ENCODE measurements around the gene PPP1CA. TPM values are rescaled to one million over a fixed set of nuclear protein-coding genes. Genes with fewer than 3 reads are reported as not detected.

Gene PPP1CA
- total RNA-seq, 3 donors from 2014 or later (not counting 1 experiment from before 2014, with no cell fraction given): 222 to 245 (median 233) TPM

GRCh38 chr11:67412495-67413179 lies 11.0 kb upstream of the PPP1CA start:
- intact Hi-C loops (cut with micrococcal nuclease): no loop called here
- Histone ChIP-seq H3K36me3 (ENCODE audit: control insufficient read depth, insufficient read depth, low read length) (peaks cover 7% of the 10 kb centered on the region), H3K4me3 (ENCODE audit: low read length) (no peak overlapping the region), H3K27me3 (ENCODE audit: control insufficient read depth, insufficient read depth, low read length) (no peaks in the 10 kb centered on the region), H3K27ac (ENCODE audit: low read length) (no peak overlapping the region), H3K4me1 (ENCODE audit: control insufficient read depth, insufficient read depth, low read length) (peaks cover 96% of the 10 kb centered on the region), H3K9me3 (ENCODE audit: control insufficient read depth, insufficient read depth, low read length) (no peaks in the 10 kb centered on the region)
- DNase-seq: no peak
- H3K36me3 Mint-ChIP-seq: no peaks in the 10 kb centered on the region
- TF ChIP-seq, protein P1, sequence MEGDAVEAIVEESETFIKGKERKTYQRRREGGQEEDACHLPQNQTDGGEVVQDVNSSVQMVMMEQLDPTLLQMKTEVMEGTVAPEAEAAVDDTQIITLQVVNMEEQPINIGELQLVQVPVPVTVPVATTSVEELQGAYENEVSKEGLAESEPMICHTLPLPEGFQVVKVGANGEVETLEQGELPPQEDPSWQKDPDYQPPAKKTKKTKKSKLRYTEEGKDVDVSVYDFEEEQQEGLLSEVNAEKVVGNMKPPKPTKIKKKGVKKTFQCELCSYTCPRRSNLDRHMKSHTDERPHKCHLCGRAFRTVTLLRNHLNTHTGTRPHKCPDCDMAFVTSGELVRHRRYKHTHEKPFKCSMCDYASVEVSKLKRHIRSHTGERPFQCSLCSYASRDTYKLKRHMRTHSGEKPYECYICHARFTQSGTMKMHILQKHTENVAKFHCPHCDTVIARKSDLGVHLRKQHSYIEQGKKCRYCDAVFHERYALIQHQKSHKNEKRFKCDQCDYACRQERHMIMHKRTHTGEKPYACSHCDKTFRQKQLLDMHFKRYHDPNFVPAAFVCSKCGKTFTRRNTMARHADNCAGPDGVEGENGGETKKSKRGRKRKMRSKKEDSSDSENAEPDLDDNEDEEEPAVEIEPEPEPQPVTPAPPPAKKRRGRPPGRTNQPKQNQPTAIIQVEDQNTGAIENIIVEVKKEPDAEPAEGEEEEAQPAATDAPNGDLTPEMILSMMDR (IDR thresholded peaks at IDR 0.05): no peak
- no peak overlapping the region for H3K4me3 Mint-ChIP-seq
- peaks cover 45 to 85% of the 10 kb centered on the region in 2 donors for H3K4me1 Mint-ChIP-seq
- ATAC-seq: no peak
- WGBS (ENCODE audit: insufficient coverage): 67% methylated on average over 9 of the region's 9 CpGs
- no peaks in the 10 kb centered on the region for H3K9me3 Mint-ChIP-seq
- H3K27me3 Mint-ChIP-seq (ENCODE audit: low read depth in 2 of 2): no peaks in the 10 kb centered on the region
- peak overlapping the region; percentile 72 to 84 for H3K27ac Mint-ChIP-seq

- TF ChIP-seq, protein P1 (IDR thresholded peaks at IDR 0.05): no peak
- H3K4me1 Mint-ChIP-seq: peaks cover 51 to 85% of the 10 kb centered on the region in 2 donors
- no peak overlapping the region for H3K4me3 ChIP-seq (ENCODE audit: low read length)
- H3K9me3 ChIP-seq (ENCODE audit: control insufficient read depth, insufficient read depth, low read length): no peaks in the 10 kb centered on the region
- no peaks in the 10 kb centered on the region for H3K36me3 Mint-ChIP-seq
- peaks cover 96% of the 10 kb centered on the region for H3K4me1 ChIP-seq (ENCODE audit: control insufficient read depth, insufficient read depth, low read length)
- H3K4me3 Mint-ChIP-seq: peak overlapping the region; percentile 35
- H3K27ac ChIP-seq (ENCODE audit: low read length): no peak overlapping the region
- H3K27ac Mint-ChIP-seq: no peak overlapping the region
- H3K27me3 ChIP-seq (ENCODE audit: control insufficient read depth, insufficient read depth, low read length): no peaks in the 10 kb centered on the region
- intact Hi-C loops (cut with micrococcal nuclease): no loop called here
- H3K9me3 Mint-ChIP-seq: no peaks in the 10 kb centered on the region
- ATAC-seq (no peak), DNase-seq (peak in 1 of 2 donors; percentile 57)
- peaks cover 14% of the 10 kb centered on the region for H3K36me3 ChIP-seq (ENCODE audit: control insufficient read depth, insufficient read depth, low read length)
- WGBS (ENCODE audit: insufficient coverage): 66% methylated on average over 7 of the region's 7 CpGs
- no peaks in the 10 kb centered on the region for H3K27me3 Mint-ChIP-seq (ENCODE audit: low read depth in 2 of 2)
These were observed 10.1 kb upstream of the PPP1CA start for GRCh38 chr11:67411785-67412152.

DNA sequence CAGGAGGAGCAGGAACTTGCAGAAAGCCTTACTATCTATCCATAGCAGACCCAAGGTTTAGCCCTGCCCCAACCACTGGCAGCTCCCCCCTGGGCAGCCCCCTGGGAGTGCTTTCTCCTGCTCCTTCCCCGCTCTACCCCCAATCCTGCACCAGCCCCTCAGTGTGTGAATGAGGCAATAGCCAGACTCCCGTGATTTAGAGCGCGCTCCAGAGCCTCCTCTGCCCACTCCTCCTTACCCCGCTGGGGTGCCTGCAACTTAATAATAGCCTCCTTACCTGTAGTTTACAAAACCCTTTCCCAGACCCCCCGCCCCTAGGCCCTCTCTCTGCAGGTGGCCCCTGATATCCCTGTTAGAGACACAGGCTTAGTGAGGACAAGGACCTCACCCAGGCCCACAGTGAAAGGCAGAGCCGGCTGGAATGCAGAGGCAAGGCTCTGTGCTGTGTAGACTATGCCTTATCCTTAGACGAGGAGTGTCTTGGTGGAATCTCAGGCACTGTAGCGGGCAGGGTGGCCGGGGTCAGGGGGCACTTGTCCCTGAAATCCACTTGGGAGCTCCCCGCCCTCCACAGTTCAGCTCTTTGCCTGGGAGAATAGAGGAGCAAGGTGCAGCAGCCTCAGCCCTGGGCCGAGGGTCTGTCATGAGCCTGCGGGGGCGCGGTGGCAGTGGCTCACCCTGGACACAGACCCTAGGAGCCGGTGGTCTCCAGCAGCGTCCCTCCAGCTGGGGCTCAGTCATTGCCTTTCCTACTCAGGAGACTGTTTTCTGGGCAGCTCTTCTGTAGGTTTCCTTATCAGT lies 9.5 kb upstream of the PPP1CA start:
- H3K27me3 Mint-ChIP-seq (ENCODE audit: low read depth in 2 of 2): no peaks in the 10 kb centered on the region
- Histone ChIP-seq H3K9me3 (ENCODE audit: control insufficient read depth, insufficient read depth, low read length) (no peaks in the 10 kb centered on the region), H3K27me3 (ENCODE audit: control insufficient read depth, insufficient read depth, low read length) (no peaks in the 10 kb centered on the region), H3K27ac (ENCODE audit: low read length) (peak overlapping the region; percentile 63), H3K36me3 (ENCODE audit: control insufficient read depth, insufficient read depth, low read length) (peaks cover 17% of the 10 kb centered on the region), H3K4me3 (ENCODE audit: low read length) (no peak overlapping the region), H3K4me1 (ENCODE audit: control insufficient read depth, insufficient read depth, low read length) (peaks cover 96% of the 10 kb centered on the region)
- peak overlapping the region; percentile 86 to 96 for H3K27ac Mint-ChIP-seq
- intact Hi-C loops (cut with micrococcal nuclease): no loop called here
- peak overlapping the region; percentile 56 for H3K4me3 Mint-ChIP-seq
- H3K4me1 Mint-ChIP-seq: peaks cover 50 to 84% of the 10 kb centered on the region in 2 donors
- TF ChIP-seq, protein P1 (IDR thresholded peaks at IDR 0.05): no peak
- DNase-seq (no peak), ATAC-seq (no peak)
- 91% methylated on average over 17 of the region's 17 CpGs for WGBS (ENCODE audit: insufficient coverage)
- no peaks in the 10 kb centered on the region for H3K9me3 Mint-ChIP-seq
- no peaks in the 10 kb centered on the region for H3K36me3 Mint-ChIP-seq
